Parathyroid adenoma (tissue), 2 donors: ENCODE measurements around the gene DLGAP1.

Source experiments
- H2AFZ ChIP-seq: fragments of 300-600 bp; sonication (generic); one replicate; pipeline ENCODE4 v1.7.0; 2017; ENCODE audit warnings: antibody characterized with exemption, mild to moderate bottlenecking
- H3K27ac ChIP-seq: fragments of 300-600 bp; sonication (generic); one replicate; pipeline ENCODE4 v1.7.0; 2017
- H3K27me3 ChIP-seq: fragments of 300-600 bp; sonication (generic); one replicate; pipeline ENCODE4 v1.7.0; 2017; ENCODE audit warnings: low read length; ENCODE audit not compliant: control insufficient read depth, insufficient read depth
- H3K36me3 ChIP-seq: fragments of 300-600 bp; sonication (generic); one replicate; pipeline ENCODE4 v1.7.0; 2017; ENCODE audit warnings: low read length; ENCODE audit not compliant: control insufficient read depth, insufficient read depth
- H3K4me1 ChIP-seq: fragments of 300-600 bp; sonication (generic); one replicate; pipeline ENCODE4 v1.7.0; 2017; ENCODE audit warnings: control low read depth
- H3K4me2 ChIP-seq: fragments of 300-600 bp; sonication (generic); one replicate; pipeline ENCODE4 v1.7.0; 2017; ENCODE audit warnings: low read length
- H3K4me3 ChIP-seq: fragments of 300-600 bp; sonication (generic); one replicate; pipeline ENCODE4 v1.7.0; 2017; ENCODE audit warnings: low read depth, low read length
- H3K79me2 ChIP-seq: fragments of 300-600 bp; sonication (generic); one replicate; pipeline ENCODE4 v1.7.0; 2017; ENCODE audit warnings: control low read depth
- H3K9ac ChIP-seq: fragments of 300-600 bp; sonication (generic); one replicate; pipeline ENCODE4 v1.7.0; 2017; ENCODE audit warnings: mild to moderate bottlenecking
- H3K9me3 ChIP-seq: fragments of 300-600 bp; sonication (generic); one replicate; pipeline ENCODE4 v1.7.0; 2017; ENCODE audit warnings: low read length; ENCODE audit not compliant: control insufficient read depth
- TF ChIP-seq, protein P1 (sequence below): fragments of 300-600 bp; sonication (generic); IDR thresholded peaks from one replicate; pipeline ENCODE4 v1.7.0; 2017; ENCODE audit warnings: antibody characterized with exemption, mild to moderate bottlenecking
- donor health status: primary hyperparathyroidism.

DLGAP1 gene

DNA sequence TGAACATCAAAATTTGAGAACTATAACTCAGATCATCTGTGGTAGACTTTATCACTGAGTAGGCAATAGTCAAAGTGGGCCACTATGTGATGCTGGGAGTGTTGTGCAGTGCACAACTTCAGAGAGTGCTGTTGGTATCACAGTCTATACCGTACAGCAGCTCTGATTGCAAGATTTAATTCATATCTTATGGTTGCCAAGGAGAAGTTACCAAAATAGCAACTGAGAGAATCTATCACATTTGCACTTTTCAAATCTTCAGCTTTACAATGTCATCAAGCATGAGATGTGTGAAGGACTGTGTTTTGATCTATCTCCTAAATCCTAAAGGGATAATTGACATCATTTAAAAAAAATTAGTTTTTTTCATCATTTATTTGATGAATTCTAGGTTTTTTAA, 216.1 kb downstream of the DLGAP1 start:
- Histone ChIP-seq H3K9me3 (no peaks in the 10 kb centered on the region), H3K9ac (no peak overlapping the region), H3K4me2 (no peak overlapping the region), H3K79me2 (no peaks in the 10 kb centered on the region), H3K4me1 (no peaks in the 10 kb centered on the region), H3K27me3 (no peaks in the 10 kb centered on the region), H3K27ac (no peak overlapping the region), H3K36me3 (no peaks in the 10 kb centered on the region), H3K4me3 (no peak overlapping the region), H2AFZ (no peak overlapping the region)
- TF ChIP-seq, protein P1, sequence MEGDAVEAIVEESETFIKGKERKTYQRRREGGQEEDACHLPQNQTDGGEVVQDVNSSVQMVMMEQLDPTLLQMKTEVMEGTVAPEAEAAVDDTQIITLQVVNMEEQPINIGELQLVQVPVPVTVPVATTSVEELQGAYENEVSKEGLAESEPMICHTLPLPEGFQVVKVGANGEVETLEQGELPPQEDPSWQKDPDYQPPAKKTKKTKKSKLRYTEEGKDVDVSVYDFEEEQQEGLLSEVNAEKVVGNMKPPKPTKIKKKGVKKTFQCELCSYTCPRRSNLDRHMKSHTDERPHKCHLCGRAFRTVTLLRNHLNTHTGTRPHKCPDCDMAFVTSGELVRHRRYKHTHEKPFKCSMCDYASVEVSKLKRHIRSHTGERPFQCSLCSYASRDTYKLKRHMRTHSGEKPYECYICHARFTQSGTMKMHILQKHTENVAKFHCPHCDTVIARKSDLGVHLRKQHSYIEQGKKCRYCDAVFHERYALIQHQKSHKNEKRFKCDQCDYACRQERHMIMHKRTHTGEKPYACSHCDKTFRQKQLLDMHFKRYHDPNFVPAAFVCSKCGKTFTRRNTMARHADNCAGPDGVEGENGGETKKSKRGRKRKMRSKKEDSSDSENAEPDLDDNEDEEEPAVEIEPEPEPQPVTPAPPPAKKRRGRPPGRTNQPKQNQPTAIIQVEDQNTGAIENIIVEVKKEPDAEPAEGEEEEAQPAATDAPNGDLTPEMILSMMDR: no peak

DNA sequence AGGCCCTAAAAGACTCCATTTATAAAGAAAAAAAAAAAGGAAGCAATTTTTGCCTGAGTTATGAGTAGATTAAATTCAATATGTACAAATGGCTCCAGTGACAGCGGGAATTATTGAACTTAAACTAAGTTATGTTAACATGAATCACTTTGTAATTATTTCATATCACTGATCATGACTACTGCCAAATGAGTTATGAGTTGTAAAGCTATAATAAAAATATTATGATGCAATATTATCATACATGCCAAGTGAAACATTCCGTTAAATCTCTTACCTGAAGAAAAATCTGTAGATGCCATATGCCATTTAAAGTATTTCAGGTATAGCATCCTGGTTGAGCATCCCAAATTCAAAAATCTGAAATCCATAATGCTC, 217.5 kb downstream of the DLGAP1 start:
- no peak overlapping the region for H3K4me3 ChIP-seq
- no peaks in the 10 kb centered on the region for H3K4me1 ChIP-seq
- TF ChIP-seq, protein P1: no peak
- no peaks in the 10 kb centered on the region for H3K27me3 ChIP-seq
- H3K9me3 ChIP-seq: no peaks in the 10 kb centered on the region
- H3K4me2 ChIP-seq: no peak overlapping the region
- no peak overlapping the region for H2AFZ ChIP-seq
- H3K9ac ChIP-seq: no peak overlapping the region
- H3K79me2 ChIP-seq: no peaks in the 10 kb centered on the region
- H3K27ac ChIP-seq: no peak overlapping the region
- no peaks in the 10 kb centered on the region for H3K36me3 ChIP-seq

DNA sequence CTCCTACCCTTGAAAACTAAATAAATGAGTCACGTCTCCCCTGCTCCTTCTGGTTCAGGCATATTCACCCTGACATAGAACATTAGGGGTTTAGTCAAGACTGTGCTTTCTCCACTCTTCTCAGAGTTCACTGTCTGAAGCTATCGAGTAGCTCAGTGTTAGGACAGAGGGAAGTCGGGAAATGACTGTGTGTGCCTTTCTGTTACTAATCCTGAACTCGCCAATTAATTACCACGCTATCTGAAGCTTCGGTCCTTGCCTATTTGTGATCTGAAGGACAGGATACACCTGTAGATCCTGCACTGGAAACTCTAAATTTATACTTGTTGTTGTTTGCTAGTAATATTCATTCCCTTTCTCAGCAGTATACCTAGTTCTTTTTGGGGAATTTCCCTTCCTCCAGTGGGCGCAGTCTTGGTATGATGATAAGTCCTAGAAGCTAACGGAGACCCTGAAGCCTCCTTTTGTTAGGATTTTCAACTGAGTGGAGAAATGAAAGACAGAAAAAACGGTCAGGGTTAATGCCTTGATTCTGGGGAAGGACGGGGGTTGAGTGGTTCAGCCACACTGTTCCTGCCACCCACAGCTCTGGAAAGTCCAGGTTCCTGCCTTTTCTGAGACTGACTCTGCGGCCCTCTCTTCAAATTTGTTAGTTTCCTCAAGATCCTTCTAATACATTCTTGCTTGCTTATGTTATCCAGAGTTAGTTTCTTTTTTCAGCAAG, 218.0 kb downstream of the DLGAP1 start:
- Histone ChIP-seq H3K27me3 (no peaks in the 10 kb centered on the region), H3K79me2 (no peaks in the 10 kb centered on the region)

DNA sequence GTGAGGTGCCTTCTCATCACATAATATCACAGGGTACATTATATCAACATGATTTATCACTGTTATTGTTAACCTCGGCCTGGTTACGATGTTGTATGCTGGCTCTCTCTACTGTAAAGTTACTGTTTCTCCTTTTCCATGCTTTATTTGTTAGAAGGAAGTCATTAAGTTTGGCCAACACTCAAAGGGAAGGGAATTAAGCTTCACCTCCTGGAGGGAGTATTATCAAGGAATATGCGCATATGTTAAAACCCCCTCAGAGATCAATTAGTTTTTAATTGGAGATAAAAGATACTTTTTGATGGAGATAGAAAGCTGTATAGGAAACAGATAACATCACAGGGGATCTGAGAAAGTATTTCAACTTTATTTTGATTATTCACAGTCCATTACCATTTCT, 221.6 kb downstream of the DLGAP1 start:
- TF ChIP-seq, protein P1: no peak
- H3K4me2 ChIP-seq: no peak overlapping the region
- H3K9ac ChIP-seq: no peak overlapping the region
- no peak overlapping the region for H2AFZ ChIP-seq
- H3K4me3 ChIP-seq: no peak overlapping the region
- no peak overlapping the region for H3K27ac ChIP-seq
- H3K4me1 ChIP-seq: no peaks in the 10 kb centered on the region
- H3K36me3 ChIP-seq: no peaks in the 10 kb centered on the region
- no peaks in the 10 kb centered on the region for H3K79me2 ChIP-seq
- H3K9me3 ChIP-seq: no peaks in the 10 kb centered on the region
- no peaks in the 10 kb centered on the region for H3K27me3 ChIP-seq

More for the DNA sequence above, 218.0 kb downstream of the DLGAP1 start:
- H3K27ac ChIP-seq: no peak overlapping the region
- H2AFZ ChIP-seq: no peak overlapping the region
- H3K4me3 ChIP-seq: no peak overlapping the region
- H3K4me1 ChIP-seq: no peaks in the 10 kb centered on the region
- H3K9ac ChIP-seq: no peak overlapping the region
- TF ChIP-seq, protein P1: no peak
- H3K9me3 ChIP-seq: no peaks in the 10 kb centered on the region
- H3K4me2 ChIP-seq: no peak overlapping the region
- no peaks in the 10 kb centered on the region for H3K36me3 ChIP-seq

DNA sequence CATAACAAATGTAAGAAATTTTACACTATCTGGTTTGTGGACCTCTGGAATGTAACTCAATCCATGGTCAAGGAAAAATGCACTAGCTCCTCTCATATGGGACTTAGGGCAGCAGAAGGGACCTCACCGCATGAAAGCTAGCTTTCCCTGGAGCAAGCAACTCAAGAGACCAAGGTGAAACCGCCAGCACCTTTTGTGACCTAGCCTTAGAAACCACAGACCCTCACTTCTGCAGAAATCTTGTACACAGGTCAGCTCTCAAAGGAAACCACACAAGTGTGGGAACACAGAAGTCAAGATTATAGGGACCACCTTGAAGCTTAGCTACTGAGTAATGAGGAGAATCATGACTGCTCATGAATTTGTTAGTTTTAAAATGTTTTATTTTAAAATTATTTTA, 222.5 kb downstream of the DLGAP1 start:
- TF ChIP-seq, protein P1: no peak

More for the DNA sequence above, 222.5 kb downstream of the DLGAP1 start:
- Histone ChIP-seq H3K9me3 (no peaks in the 10 kb centered on the region), H3K4me3 (no peak overlapping the region), H3K4me2 (no peak overlapping the region), H3K9ac (no peak overlapping the region), H3K27me3 (no peaks in the 10 kb centered on the region), H3K36me3 (no peaks in the 10 kb centered on the region), H3K27ac (no peak overlapping the region), H2AFZ (no peak overlapping the region), H3K4me1 (no peaks in the 10 kb centered on the region), H3K79me2 (no peaks in the 10 kb centered on the region)
